A549 (cell line): ENCODE data around the gene SCRN1.

Experiments
- RAD21 ChIP-seq, 2 experiments: fragments of >200 bp in 1 of 2; sonication (Bioruptor Twin) in 1 of 2; formaldehyde crosslinking in 1 of 2; IDR thresholded peaks in 1 of 2; conservative IDR thresholded peaks in 1 of 2; 2 replicates in 1 of 2; 3 replicates in 1 of 2; pipeline ENCODE4 v1.6.1; 2012 to 2018; ENCODE audit warnings: inconsistent platforms in 1 of 2
- TP53 ChIP-seq: fragments of 250-450 bp; sonication (Bioruptor Pico); IDR thresholded peaks from 2 replicates; pipeline ENCODE4 v1.5.0; 2021; ENCODE audit warnings: mild to moderate bottlenecking, moderate library complexity
- TF ChIP-seq, protein P1 (sequence below): fragments of >200 bp; sonication (Bioruptor Twin); formaldehyde crosslinking; IDR thresholded peaks from 3 replicates; pipeline ENCODE4 v1.5.1; 2016

DNA sequence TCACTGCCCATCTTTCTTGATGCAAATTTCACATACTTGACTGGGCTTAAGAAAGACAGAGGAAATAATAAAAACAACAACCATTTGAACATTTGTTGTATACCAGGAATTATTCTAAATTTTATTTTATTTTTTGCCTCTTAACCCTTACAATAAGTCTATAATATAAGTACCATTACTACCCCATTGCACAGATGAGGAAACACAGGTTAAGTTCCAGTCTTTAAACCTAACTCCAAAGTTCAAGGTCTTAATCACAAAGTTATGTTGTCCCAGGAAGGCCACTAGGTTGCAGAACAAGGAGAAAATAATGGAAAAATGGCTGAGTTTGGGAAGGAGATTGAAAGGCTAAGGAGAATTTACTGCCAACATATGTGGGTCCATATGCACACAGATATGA is 33.4 kb upstream of the SCRN1 start:
- TF ChIP-seq, protein P1, sequence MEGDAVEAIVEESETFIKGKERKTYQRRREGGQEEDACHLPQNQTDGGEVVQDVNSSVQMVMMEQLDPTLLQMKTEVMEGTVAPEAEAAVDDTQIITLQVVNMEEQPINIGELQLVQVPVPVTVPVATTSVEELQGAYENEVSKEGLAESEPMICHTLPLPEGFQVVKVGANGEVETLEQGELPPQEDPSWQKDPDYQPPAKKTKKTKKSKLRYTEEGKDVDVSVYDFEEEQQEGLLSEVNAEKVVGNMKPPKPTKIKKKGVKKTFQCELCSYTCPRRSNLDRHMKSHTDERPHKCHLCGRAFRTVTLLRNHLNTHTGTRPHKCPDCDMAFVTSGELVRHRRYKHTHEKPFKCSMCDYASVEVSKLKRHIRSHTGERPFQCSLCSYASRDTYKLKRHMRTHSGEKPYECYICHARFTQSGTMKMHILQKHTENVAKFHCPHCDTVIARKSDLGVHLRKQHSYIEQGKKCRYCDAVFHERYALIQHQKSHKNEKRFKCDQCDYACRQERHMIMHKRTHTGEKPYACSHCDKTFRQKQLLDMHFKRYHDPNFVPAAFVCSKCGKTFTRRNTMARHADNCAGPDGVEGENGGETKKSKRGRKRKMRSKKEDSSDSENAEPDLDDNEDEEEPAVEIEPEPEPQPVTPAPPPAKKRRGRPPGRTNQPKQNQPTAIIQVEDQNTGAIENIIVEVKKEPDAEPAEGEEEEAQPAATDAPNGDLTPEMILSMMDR = no peak
- TF ChIP-seq TP53 (no peak), RAD21 (conservative IDR thresholded peaks at IDR 0.05 in 1 of 2, IDR thresholded peaks at IDR 0.05 in 1 of 2) (no peak)
